KMS-11 (cell line): ENCODE data around the gene S100A16.

Experiments
- H2AFZ ChIP-seq: fragments of 200-600 bp; sonication (generic); 2 replicates; pipeline ENCODE4 v1.6.1; 2016; ENCODE audit warnings: antibody characterized with exemption, mixed run types, low read depth
- H3K27ac ChIP-seq: fragments of 200-600 bp; sonication (generic); 2 replicates; pipeline ENCODE4 v1.6.1; 2016; ENCODE audit warnings: mild to moderate bottlenecking, mixed run types
- H3K27me3 ChIP-seq: fragments of 200-600 bp; sonication (generic); 2 replicates; pipeline ENCODE4 v1.6.1; 2017; ENCODE audit warnings: mild to moderate bottlenecking, low read depth, mixed run types, moderate library complexity; ENCODE audit not compliant: insufficient read depth
- H3K36me3 ChIP-seq: fragments of 200-600 bp; sonication (generic); 2 replicates; pipeline ENCODE4 v1.6.1; 2017; ENCODE audit warnings: mild to moderate bottlenecking, mixed run types; ENCODE audit not compliant: insufficient read depth
- H3K4me1 ChIP-seq: fragments of 200-600 bp; sonication (generic); 2 replicates; pipeline ENCODE4 v1.6.1; 2016; ENCODE audit warnings: mild to moderate bottlenecking, low read depth, mixed run types; ENCODE audit not compliant: poor library complexity, severe bottlenecking
- H3K4me2 ChIP-seq: fragments of 200-600 bp; sonication (generic); 2 replicates; pipeline ENCODE4 v1.7.0; 2016; ENCODE audit warnings: mild to moderate bottlenecking, mixed run types
- H3K4me3 ChIP-seq: fragments of 200-600 bp; sonication (generic); IDR thresholded peaks from 2 replicates; pipeline ENCODE4 v1.6.1; 2017; ENCODE audit warnings: low read depth, low read length, mixed read lengths; ENCODE audit not compliant: insufficient read depth
- H3K79me2 ChIP-seq: fragments of 200-600 bp; sonication (generic); 2 replicates; pipeline ENCODE4 v1.6.1; 2016; ENCODE audit warnings: low read depth, mixed run types; ENCODE audit not compliant: insufficient read depth
- H3K9ac ChIP-seq: fragments of 200-600 bp; sonication (generic); 2 replicates; pipeline ENCODE4 v1.6.1; 2016; ENCODE audit warnings: mild to moderate bottlenecking, mixed run types
- H4K20me1 ChIP-seq: fragments of 200-600 bp; sonication (generic); 2 replicates; pipeline ENCODE4 v1.6.1; 2016; ENCODE audit warnings: mild to moderate bottlenecking, mixed run types; ENCODE audit not compliant: insufficient read depth
- TF ChIP-seq, protein P1 (sequence below): fragments of 200-600 bp; sonication (generic); conservative IDR thresholded peaks from 2 replicates; pipeline ENCODE4 v1.6.1; 2017; ENCODE audit warnings: low read depth, mild to moderate bottlenecking, antibody characterized with exemption, low read length, moderate library complexity, mixed read lengths

S100A16 gene

DNA sequence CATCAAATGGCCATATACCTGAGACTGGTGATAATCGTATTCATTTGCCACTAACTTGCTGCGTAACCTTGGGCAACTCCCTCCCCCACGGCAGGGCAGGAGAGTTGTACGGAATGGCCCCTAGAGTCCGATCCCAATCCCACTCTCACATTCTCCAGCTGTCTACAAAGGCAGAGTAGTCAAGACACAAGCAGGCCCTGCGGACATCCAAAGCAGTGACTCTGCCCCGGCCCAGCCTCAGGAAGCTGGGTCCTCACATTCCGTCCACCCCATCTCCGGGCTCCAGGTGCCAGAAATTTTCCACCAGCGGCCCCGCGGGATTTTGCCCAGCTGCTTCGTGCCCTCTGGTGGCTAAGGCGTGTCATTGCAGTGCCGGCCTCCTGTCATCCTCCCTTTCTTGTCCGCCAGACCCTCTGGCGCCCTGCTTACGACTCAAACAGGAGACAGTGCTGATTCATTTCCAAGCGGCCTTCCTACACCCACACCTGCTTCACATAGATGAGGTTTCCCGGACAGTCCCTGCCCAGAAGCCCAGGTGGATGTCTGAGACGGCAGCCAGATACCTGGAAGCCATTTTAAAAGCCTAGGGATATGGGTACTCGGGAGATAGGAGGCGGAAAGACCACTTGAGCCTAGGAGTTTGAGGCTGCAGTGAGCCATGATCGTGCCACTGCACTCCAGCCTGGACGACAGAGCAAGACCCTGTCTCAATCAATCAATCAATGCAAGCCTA, 44.4 kb downstream of the S100A16 start:
- peaks cover 28% of the 10 kb centered on the region for H3K4me1 ChIP-seq
- H4K20me1 ChIP-seq: no peaks in the 10 kb centered on the region
- H3K9ac ChIP-seq: peak overlapping the region; percentile 26; the same call in 1 of the 2 replicates
- no peak overlapping the region for H3K27ac ChIP-seq
- H3K79me2 ChIP-seq: no peaks in the 10 kb centered on the region
- H3K4me3 ChIP-seq: peak overlapping the region; percentile 97
- H3K4me2 ChIP-seq: peak overlapping the region; percentile 59
- H2AFZ ChIP-seq: peak overlapping the region; percentile 98
- H3K27me3 ChIP-seq: no peaks in the 10 kb centered on the region
- no peaks in the 10 kb centered on the region for H3K36me3 ChIP-seq
- TF ChIP-seq, protein P1, sequence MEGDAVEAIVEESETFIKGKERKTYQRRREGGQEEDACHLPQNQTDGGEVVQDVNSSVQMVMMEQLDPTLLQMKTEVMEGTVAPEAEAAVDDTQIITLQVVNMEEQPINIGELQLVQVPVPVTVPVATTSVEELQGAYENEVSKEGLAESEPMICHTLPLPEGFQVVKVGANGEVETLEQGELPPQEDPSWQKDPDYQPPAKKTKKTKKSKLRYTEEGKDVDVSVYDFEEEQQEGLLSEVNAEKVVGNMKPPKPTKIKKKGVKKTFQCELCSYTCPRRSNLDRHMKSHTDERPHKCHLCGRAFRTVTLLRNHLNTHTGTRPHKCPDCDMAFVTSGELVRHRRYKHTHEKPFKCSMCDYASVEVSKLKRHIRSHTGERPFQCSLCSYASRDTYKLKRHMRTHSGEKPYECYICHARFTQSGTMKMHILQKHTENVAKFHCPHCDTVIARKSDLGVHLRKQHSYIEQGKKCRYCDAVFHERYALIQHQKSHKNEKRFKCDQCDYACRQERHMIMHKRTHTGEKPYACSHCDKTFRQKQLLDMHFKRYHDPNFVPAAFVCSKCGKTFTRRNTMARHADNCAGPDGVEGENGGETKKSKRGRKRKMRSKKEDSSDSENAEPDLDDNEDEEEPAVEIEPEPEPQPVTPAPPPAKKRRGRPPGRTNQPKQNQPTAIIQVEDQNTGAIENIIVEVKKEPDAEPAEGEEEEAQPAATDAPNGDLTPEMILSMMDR: peak; percentile 100

DNA sequence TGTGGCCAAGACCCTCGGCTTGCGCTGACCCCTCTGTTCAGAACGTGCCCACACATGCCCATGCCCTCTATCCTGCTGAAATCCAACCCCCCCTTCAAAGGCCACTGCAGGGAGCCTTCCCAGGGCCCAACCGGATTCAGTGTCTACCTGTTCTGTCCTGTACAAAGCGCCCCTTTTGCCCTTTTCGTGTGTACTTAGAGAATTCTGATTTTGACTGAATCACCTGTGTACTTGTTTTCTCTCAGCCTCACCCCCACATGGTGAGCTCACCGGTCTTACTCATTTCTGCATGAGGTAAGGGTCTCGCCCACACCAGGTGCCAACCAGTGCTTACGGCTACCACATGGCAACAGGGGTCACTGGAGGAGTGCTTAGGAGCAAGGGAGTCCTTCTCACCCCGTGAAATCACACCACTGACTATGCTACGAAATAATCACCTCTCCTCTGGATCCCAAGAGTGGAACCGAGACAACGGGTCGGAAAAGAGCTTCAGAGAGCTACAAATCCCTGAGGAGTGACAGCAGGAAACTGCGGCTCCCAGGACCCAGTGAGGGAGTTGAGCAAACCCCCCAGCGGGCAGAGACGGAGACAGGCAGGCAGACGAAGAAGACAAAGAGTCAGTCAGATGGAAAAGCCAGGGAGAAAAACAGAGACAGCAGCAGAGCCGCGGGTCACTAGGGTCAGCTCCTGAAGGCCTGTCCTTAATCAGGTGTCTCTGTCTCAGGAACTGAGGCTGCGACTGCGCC, 45.1 kb downstream of the S100A16 start:
- Histone ChIP-seq H3K36me3 (no peaks in the 10 kb centered on the region), H3K27ac (no peak overlapping the region), H2AFZ (peak overlapping the region; percentile 98), H3K4me3 (no peak overlapping the region), H3K27me3 (no peaks in the 10 kb centered on the region), H3K4me2 (peak overlapping the region; percentile 59), H3K9ac (no peak overlapping the region), H4K20me1 (no peaks in the 10 kb centered on the region), H3K79me2 (no peaks in the 10 kb centered on the region), H3K4me1 (peaks cover 23% of the 10 kb centered on the region)
- TF ChIP-seq, protein P1: no peak

DNA sequence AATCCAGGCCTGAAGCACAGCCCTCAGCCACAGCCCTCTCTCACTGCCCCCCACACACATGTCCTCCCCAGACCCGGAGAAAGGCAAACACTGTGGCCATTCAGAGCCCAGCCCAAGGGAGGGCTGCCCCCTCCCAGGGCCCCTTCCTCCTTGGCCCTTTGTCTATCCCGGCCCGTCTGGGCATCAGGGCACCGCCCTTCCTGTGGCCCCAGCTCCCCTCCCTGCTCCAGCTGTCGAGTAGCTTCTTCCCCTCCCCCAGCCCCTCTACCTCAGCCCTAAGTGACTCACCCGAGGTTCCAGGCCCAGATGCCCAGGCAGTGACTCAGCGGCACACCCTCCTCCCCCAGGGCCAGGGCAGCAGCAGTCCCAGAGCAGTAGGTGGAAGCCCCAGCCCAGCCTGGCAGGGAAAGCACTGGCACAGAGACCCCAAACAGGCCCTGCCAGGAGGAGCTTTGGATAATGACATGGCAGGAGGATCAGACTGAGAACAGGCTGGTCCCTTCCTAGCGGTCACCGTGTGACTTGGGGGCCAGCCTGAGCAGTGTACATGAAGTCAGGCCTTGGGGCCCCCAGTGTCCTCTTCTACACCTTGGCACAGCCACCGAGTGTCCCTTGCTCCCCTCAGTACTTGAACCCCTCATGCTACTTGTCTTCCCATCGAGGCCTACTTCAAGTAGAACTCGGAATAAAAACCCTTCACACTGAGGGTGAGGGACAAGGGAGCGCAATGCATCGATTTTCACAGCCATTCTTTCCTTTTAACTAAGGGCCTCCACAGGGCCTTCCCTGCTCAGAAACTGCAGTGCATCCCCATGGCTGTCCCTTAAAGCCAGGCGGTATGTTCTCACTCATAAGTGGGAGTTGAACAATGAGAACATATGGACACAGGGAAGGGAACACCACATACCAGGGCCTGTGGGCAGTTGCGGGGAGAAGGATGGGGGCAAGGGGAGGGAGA, 46.2 kb downstream of the S100A16 start:
- no peaks in the 10 kb centered on the region for H4K20me1 ChIP-seq
- peak overlapping the region; percentile 24 for H3K4me2 ChIP-seq
- no peak overlapping the region for H3K27ac ChIP-seq
- H3K4me3 ChIP-seq: no peak overlapping the region
- no peaks in the 10 kb centered on the region for H3K27me3 ChIP-seq
- H3K4me1 ChIP-seq: peaks cover 20% of the 10 kb centered on the region
- no peaks in the 10 kb centered on the region for H3K79me2 ChIP-seq
- H3K36me3 ChIP-seq: no peaks in the 10 kb centered on the region
- no peak overlapping the region for H3K9ac ChIP-seq
- TF ChIP-seq, protein P1: no peak
- H2AFZ ChIP-seq: peak overlapping the region; percentile 77
